Measurements from ENCODE around the gene ZBTB7C.

- TF ChIP-seq E4F1 (IDR thresholded peaks at IDR 0.05; ENCODE audit: borderline replicate concordance, partially characterized antibody), result no peak
- no peak for TF ChIP-seq CTCF (IDR thresholded peaks at IDR 0.05 in 2 of 3, conservative IDR thresholded peaks at IDR 0.05 in 1 of 3; ENCODE audit: control insufficient read depth in 2 of 3, extremely low read depth in 1 of 3, insufficient read depth in 1 of 3, low read depth in 3 of 3, low read length in 3 of 3)
- TF ChIP-seq EZH2 (IDR thresholded peaks at IDR 0.05; ENCODE audit: borderline replicate concordance, control insufficient read depth, low read depth, low read length), result no peak
- no peak for TF ChIP-seq BMI1 (IDR thresholded peaks at IDR 0.05; ENCODE audit: borderline replicate concordance)
- TF ChIP-seq SKIL (IDR thresholded peaks at IDR 0.05; ENCODE audit: low read depth, poor library complexity, severe bottlenecking), result no peak
- no peak for TF ChIP-seq SUZ12 (IDR thresholded peaks at IDR 0.05; ENCODE audit: unreplicated experiment)
- TF ChIP-seq ZNF592 (IDR thresholded peaks at IDR 0.05), result no peak
- no peak for TF ChIP-seq TCF3 (IDR thresholded peaks at IDR 0.05; ENCODE audit: borderline replicate concordance, insufficient read depth, low read depth, low read length)
- TF ChIP-seq RFX5 (IDR thresholded peaks at IDR 0.05; ENCODE audit: low read depth, low read length), result no peak
- TF ChIP-seq ZNF274 (IDR thresholded peaks at IDR 0.05; ENCODE audit: insufficient read depth, insufficient read length), result no peak
- TF ChIP-seq FOXM1 (IDR thresholded peaks at IDR 0.05; ENCODE audit: low read depth, low read length), result no peak
- no peak for TF ChIP-seq POLR2AphosphoS2 (IDR thresholded peaks at IDR 0.05; ENCODE audit: low read depth, low read length)
These were observed 182.0 kb downstream of the ZBTB7C start for GRCh38 chr18:48227206-48227605.

All from GM12878 (cell line).